NCI-H69 (cell line): ENCODE data around the gene PEX11G.

Source experiments
- DNase-seq: peaks from one replicate; lab custom pipeline; 2025; lab: John Stamatoyannopoulos, UW

The PEX11G gene

DNA sequence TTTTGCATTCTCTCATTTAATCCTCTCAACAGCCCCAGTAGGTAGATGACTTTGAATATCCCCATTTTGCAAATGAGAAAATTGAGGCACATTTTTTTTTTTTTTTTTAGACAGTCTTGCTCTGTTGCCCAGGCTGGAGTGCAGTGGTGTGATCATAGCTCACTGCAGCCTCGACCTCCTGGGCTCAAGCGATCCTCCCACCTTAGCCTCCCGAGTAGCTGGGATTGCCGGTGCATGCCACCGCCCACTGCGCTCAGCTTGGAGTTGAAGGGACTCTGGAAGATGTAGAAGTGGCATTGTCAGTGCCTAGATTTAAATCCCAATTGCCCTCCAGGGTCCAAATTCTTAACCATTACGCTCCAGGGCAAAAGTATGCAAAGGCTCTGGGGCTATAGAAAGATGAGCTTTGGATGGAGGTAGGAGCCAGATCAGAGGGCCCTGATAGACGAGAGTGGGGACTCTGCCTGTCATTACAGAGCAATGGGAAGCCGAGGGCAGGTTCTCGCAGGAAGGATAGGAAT is 32.8 kb upstream of the PEX11G start:
- no peak for DNase-seq

DNA sequence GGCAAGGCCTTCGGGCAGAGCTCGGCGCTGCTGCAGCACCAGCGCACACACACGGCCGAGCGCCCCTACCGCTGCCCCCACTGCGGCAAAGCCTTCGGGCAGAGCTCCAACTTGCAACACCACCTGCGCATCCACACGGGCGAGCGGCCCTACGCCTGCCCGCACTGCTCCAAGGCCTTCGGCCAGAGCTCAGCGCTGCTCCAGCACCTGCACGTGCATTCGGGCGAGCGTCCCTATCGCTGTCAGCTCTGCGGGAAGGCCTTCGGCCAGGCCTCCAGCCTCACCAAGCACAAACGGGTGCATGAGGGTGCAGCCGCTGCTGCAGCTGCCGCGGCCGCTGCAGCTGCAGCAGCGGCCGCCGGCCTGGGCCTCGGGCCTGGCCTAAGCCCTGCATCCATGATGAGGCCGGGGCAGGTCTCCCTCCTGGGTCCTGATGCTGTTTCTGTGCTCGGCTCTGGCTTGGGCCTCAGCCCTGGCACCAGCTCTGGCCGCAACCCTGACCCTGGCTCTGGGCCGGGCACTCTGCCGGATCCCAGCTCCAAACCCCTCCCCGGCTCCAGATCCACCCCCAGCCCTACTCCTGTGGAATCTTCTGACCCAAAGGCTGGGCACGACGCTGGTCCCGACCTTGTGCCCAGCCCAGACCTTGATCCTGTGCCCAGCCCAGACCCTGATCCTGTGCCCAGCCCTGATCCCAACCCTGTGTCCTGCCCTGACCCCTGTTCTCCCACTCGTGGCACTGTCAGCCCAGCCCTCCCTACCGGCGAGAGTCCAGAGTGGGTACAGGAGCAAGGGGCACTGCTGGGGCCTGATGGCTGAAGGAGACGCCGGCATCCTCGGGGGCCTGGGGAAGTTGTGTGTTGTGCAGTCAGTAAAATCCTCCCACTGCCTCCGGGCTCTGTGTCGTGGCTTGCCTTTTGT is 31.6 kb upstream of the PEX11G start:
- DNase-seq = no peak

DNA sequence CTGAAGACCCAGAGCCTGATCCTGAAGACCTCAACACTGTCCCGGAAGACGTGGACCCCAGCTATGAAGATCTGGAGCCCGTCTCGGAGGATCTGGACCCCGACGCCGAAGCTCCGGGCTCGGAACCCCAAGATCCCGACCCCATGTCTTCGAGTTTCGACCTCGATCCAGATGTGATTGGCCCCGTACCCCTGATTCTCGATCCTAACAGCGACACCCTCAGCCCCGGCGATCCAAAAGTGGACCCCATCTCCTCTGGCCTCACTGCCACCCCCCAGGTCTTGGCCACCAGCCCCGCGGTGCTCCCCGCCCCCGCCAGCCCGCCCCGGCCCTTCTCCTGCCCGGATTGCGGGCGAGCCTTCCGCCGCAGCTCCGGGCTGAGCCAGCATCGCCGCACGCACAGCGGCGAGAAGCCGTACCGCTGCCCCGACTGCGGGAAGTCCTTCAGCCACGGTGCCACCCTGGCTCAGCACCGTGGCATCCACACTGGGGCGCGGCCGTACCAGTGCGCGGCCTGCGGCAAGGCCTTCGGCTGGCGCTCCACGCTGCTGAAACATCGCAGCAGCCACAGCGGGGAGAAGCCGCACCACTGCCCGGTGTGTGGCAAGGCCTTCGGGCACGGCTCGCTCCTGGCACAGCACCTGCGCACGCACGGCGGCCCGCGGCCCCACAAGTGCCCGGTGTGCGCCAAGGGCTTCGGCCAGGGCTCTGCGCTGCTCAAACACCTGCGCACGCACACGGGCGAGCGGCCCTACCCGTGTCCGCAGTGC is 30.7 kb upstream of the PEX11G start:
- no peak for DNase-seq

DNA sequence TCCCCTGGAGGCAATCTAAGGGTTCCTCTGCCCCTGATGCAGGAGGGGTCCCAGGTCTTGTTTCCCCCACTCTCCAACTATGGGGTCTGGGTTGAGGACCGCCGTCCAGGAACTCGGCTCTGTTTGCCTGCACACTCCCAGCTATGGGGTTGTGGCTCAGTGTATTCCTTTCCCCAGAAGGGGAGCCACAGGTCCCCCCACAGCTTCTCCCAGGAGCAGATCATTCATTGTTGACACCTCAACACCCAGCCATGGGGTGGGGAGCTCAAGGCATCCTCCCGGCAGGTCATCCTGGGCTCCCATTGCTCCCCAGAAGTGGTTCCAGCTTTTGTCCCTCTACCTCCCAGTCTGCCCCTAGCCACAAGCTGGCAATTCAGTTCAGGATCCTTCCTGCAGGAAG is 28.0 kb upstream of the PEX11G start:
- no peak for DNase-seq

DNA sequence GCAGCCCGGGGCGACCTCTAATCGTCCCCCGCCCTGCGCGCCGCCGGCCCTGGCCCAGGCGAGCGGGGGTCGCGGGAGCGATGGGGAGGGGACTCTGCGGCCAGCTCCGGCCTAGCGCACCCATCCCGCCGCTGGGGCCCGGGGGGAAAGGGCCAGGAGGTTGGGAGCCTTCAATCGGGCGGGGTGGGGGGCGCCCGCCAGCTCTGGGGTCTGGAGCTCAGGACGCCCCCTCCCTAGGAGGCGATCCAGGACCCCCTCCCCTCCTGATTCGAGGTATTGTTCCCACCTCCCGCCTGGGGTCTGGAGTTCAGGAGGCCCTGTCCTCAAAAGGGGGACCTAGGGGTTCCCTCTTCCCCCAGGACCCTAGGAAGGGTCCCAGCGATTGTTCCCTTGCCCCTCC is 27.5 kb upstream of the PEX11G start:
- DNase-seq = peak; percentile 41

DNA sequence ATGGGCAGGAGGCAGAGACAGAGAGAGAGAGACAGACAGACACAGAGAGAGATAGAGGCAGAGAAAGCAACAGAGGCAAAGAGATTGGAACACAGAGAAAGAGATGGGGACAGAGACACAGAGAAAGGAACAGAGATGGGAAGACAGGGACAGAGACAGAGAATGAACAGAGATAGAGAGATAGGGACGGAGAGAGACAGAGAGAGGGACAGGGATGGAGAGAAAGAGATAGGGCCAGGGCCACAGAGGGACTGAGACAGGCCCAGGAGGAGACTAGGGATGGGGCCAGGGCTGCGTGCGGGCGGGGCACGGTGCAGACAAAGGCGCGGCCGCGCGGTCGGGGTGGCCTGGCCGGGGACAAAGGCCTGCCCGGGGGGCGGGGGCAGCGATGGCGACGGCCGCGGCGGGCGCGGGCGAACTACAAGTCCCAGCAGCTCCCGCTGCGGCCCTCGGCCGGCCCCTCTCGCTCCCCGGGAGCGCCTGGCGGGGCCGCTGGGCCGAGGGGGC is 26.9 kb upstream of the PEX11G start, which contains the start of gene ZNF358:
TSS of gene ZNF358 (plus strand) at position 459 of the 507 bp plus-strand sequence. CDS start 3,140 bp downstream, outside the sequence.
- peak; percentile 90 for DNase-seq

DNA sequence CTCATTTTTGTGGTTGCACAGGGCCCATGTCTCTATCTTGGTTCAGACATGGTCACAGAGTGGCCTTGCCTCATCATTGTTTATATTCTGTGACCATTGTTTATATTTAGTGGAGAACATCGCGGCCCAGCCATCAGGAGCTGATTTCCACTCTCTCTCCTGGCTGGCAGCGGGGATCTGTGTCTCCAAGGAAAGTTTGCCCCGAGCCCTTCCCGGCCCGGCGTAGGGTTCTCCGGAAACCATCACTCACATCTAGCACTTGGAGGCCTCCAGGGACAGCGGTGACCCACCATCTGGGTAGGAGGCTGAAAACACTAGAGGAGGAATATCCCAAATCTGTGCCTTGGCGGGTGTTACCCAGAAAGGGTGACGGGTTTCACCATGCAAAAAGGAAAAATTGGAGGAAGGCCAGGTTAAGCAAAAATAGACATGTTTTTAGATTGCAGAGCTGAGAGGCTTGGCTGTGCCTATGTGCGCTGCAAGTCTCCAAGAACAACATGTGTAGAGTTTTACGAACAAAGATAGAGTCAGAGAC is 26.3 kb upstream of the PEX11G start:
- DNase-seq = no peak

DNA sequence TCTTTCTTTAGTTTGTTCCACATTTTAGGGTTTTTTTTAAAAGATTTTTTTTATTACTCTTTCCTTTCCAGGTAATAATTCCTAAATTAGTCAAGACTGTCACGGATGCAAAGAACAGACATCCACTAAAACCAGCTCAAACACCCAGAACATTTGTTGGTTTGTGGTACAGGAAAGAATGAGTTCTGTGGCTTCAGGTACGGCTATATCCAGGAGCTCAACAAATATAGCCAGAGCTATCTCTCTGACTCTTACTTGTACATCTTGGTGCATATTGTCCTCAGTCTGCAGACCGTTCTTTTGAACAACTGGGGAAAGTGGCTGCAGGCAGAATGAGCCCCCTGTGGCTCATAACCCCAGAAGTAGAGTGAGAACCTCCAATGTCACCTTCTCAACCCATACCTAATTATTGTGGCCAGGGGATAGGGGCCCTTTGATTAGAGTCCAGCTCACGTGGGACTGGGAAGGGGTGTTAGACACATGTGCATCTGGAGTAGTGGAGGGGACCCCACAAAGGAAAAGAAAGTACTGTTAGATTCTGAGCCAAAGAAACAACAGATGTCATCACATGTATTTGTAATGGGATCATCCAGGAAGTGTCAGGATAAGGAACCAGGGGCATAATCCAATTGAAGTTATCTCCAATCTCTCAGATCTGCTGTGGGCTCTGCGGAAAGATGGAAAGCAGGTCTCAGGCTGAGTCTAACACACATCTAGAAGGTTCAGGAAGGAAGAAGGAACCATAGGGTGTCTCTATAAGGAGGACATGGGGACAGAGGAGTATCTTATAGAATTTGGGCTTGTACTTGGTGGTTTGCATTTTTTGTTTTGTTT is 25.2 kb upstream of the PEX11G start:
- no peak for DNase-seq

DNA sequence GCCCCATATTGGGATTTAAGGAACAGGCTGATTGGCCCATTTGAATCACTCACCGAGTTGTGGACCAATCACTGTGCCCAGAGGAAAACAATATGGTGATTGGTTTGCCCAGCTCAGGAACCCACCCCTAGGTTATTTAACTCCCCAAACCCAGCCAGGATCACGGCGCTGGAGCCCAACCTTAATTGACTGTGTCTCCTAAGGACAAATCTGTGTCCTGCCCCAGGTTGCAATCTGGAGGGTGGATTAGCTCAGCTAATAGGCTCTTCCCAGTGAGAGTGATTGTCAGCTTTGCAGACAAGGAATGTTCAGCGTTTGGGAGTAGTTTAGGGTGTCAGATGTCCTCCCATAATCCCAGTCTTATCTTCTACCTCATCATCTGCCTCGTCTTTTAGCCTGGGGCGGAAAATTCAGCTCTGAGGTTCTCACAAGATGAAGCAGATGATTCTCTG is 23.6 kb upstream of the PEX11G start:
- peak; percentile 48 for DNase-seq

DNA sequence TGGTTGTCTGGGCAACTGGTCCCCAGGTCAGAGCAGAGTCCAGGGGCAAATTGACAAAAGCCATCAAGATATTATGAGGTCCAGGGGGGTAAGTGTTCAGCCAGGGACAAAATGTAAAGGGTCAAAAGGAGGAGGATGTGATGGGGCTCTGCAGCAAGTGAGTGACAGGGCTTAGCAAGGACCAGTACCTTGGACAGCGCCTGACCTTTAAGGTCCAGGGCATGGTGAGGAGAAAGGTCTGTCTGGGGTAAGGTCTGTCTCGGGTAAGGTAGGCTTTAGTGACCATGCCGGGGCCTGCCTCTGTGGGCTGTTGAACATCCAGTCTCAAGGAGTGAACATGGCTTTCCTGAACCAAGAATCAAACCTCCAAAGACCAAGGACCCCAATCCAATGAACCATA is 20.8 kb upstream of the PEX11G start:
- DNase-seq = no peak

DNA sequence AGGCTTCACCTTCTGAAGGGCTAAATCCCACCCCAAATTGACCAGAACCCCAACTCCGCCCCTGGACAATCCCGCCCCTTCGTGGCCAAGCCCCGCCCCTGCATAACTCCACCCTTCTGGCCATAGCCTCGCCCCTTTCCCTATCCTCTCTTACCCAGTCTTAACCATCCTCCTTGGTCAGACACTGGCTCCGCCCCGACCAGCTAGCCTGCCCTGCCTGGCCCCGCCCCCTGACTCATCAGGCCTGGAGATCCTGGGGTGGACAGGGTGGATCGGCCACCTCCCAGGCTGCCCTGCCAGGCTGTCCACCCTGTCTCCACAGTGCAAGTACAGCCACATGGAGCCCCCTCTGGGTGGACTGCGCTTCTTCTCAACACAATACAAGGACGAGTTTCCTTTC is 19.0 kb upstream of the PEX11G start:
- peak; percentile 68 for DNase-seq

DNA sequence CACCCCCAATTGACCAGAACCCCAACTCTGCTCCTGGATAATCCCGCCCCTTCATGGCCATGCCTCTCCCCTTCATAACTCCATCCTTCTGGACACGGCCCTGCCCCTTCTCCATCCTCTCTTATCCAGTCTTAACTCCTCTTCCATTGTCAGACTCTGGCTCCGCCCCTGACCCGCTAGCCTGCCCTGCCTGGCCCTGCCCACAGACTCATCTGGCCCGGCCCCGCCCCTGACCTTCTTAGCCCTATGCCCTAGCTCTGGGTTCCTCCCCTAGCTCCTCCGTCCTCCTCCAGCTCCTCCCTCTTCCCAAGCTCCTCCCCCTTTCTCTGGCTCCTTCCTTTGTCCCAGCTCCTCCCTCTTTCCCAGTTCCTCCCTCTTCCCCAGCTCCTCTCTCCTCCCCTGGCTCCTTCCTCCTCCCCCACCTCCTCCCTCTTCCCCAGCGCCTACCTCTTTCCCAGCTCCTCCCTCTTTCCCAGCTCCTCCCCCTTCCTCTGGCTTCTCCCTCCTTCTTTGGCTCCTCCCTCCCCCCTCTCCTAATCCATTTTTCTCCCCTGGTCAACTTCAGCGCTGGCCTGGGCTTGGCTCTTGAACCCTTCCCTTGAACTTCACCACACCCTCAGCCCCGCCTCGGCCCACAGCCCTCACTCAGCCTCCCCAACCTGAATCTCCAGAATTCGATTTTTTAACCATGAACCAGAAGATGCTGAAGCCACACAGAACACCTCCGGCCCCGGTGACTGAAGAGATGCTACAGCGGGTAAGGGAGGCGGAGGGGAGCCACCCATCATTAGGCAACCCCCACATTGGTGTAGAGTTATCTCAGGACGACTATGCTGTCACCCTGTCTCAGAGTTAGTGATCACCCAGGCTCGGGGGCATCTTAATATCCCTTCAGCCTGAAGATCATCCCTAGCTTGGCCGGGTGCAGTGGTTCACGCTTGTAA is 17.8 kb upstream of the PEX11G start:
- DNase-seq = peak; percentile 87

DNA sequence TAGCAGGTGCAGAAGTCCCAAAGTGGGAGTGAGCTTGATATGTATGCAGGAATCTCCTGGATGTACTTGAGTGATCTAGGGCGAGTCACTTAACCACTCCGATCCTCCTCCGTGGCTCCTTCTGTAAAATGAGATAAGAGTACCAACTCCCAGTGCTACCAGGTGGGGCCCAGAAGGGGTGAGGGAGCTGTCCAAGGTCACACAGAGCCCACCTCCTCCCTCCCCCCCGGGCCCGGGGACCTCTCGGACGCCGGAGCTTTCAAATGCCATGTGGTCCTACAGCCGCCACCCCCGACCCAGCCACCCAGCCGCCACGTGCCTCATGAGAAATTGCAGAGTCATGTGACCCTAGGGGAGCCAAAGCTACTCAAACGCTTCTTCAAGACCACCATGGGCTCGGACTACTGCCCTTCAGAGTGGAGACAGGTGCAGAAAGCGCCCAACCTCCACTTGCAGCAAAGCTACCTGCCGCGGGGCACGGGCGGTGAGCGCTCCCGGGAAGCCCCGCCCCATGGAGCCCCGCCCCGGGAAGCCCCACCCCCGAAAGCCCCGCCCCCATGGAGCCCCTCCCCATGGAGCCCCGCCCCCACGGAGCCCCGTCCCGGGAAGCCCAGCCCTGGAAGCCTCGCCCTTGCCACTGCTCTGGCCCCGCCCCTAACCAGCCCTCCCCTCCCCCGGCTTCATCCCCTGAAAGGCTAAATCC is 17.0 kb upstream of the PEX11G start:
- DNase-seq = peak; percentile 83

DNA sequence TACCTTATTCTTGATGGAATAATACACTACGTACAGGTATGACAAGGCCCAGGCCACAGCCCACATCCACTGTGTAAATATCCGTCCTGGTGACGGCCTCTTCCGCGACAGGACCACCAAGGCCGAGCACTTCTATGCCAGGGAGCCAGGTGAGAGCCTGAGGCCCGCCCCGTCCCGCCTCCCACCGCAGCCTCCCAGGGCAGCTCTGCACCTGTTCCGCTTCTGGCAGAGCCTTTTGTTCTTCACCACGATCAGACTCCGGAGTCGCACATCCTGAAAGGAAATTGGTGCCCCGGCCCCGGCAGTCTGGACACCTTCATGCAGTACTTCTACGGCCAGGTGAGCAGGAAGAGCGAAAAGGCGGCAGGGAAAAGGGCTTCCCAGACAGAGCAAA is 16.4 kb upstream of the PEX11G start:
- DNase-seq = peak; percentile 65

DNA sequence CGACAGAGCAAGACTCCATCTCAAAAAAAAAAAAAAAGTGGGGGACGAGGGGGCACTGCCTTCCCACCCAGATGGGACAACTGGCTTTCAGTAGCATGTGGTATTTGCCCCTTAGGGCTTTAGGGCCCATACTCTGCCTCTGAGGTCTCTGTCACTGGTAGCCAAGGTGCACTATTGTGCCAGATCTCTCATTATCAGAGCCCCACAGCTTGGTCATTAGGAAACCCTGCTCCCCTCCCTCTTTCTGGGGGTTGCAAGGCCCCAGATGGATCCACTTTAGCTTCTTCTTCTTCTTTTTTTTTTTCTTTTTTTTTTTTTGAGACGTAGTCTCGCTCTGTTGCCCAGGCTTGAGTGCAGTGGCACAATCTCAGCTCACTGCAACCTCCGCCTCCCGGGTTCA is 15.8 kb upstream of the PEX11G start:
- DNase-seq = no peak

DNA sequence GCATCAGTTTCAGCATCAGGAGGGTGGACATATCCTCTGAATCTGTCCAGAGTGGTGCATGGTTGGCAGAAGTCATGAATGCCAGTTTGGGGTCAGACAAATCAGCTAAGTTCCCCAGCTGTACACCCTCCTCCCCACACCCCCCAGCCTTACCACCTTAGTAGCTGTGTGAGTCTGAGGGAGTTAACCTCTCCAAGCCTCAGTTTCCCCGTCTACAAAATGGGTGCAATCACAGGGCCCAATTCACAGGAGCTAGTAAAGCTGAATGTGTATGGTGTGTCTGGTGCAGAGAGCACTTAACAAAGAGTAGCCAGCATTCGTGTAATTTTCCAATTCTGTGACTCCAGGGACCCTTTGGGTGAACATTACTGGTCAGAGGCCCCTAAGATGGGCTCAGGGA is 13.7 kb upstream of the PEX11G start:
- DNase-seq = no peak

DNA sequence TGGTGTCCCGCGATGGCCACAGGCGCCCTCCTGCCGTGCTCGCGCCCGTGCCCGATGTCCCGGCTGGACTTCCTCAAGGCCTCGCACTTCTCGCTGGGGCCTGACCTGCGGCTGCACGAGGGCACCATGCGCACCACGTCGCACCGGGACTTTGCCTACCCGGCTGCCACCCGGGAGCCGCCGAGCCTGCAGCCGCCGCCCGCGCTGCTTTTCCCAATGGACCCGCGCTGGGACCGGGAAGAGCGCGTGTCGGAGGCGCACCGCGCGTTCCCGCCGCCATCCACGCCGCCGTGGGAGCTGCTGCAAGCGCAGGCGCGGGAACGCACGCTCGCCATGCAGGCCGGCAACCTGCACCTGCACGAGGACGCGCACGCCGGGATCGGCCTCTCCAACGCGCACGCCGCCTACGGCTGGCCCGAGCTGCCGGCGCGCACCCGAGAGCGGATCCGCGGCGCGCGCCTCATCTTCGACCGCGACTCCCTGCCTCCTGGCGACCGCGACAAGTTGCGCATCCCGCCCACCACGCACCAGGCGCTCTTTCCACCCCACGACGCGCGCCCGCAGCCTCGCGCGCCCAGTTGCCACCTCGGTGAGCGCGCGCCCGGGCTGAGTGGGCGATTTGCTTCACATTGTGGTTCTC is 12.1 kb upstream of the PEX11G start:
- DNase-seq = peak; percentile 94

DNA sequence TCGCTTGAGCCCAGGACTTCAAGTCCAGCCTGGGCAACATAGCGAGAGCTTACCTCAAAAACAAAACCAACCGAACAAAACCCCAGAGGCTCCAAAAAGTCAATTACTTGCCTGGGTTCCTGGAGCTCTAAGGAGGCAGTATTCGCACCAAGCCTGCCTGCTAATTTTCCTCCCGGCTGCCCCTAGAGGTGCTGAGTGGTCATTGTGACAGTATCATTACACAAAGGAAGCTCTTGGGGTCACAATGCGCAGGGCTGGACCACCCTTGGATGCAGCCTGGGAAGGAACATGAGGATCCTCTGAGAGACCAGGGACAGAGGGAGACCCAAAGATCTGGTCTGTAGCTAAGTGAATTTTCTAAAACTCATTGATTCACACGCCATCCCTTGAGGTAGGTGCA is 8.5 kb upstream of the PEX11G start:
- peak; percentile 40 for DNase-seq
